ENCODE results near the gene LRRC75A. TPM values are rescaled to one million over a fixed set of nuclear protein-coding genes. Genes with fewer than 3 reads are reported as not detected.

LRRC75A gene
- polyA plus RNA-seq, 3 donors, result 1.0 to 2.4 (median 1.4) TPM

- intact Hi-C loops (cut with micrococcal nuclease), result no loop called here
- Histone ChIP-seq H3K4me3 (replicated peaks in 1 of 3; ENCODE audit: low read depth in 2 of 3, low read length in 3 of 3) (no peak overlapping the region), H2AFZ (ENCODE audit: insufficient read depth, low read depth, low read length, poor library complexity, severe bottlenecking) (no peak overlapping the region), H3K79me2 (ENCODE audit: insufficient read depth, low read length) (peaks cover 34% of the 10 kb centered on the region), H3K27ac (ENCODE audit: low read depth in 1 of 2, low read length in 2 of 2) (peak overlapping the region in 1 of 2 donors; percentile 95), H3K9ac (ENCODE audit: insufficient read depth, low read length, poor library complexity, severe bottlenecking) (peak overlapping the region; percentile 36), H4K20me1 (ENCODE audit: insufficient read depth, low read length) (peaks cover 18% of the 10 kb centered on the region), H3K4me2 (replicated peaks; ENCODE audit: extremely low read depth, low read length, poor library complexity, severe bottlenecking) (no peak overlapping the region), H3K4me1 (ENCODE audit: control insufficient read depth in 1 of 2, insufficient read depth in 2 of 2, low read length in 2 of 2) (peaks cover 38 to 55% of the 10 kb centered on the region in 2 donors), H3K36me3 (replicated peaks in 1 of 2; ENCODE audit: control insufficient read depth in 1 of 2, insufficient read depth in 2 of 2, low read length in 2 of 2) (peaks cover 51 to 67% of the 10 kb centered on the region in 2 donors), H3K9me3 (replicated peaks in 1 of 2; ENCODE audit: control insufficient read depth in 1 of 2, insufficient read depth in 1 of 2, low read length in 2 of 2) (no peaks in the 10 kb centered on the region), H3K27me3 (ENCODE audit: control insufficient read depth in 2 of 2, insufficient read depth in 2 of 2, low read length in 2 of 2) (no peaks in the 10 kb centered on the region)
- peak; percentile 50 to 73 (median 58) for DNase-seq
- no peak for TF ChIP-seq CTCF (IDR thresholded peaks at IDR 0.05)
- H3K9me3 Mint-ChIP-seq, result peaks cover 0 to 2% (median 0%) of the 10 kb centered on the region in 7 donors
- peak overlapping the region in 5 of 7 donors; percentile 25 to 80 (median 63) for H3K27ac Mint-ChIP-seq
- H3K4me3 Mint-ChIP-seq, result no peak overlapping the region
- WGBS (ENCODE audit: insufficient coverage), result 44% methylated on average over 7 of the region's 8 CpGs
- peaks cover 44% of the 10 kb centered on the region for H3K4me1 Mint-ChIP-seq
- H3K27me3 Mint-ChIP-seq (ENCODE audit: low read depth in 3 of 3), result no peaks in the 10 kb centered on the region
- H3K36me3 Mint-ChIP-seq, result peaks cover 61 to 72% of the 10 kb centered on the region in 2 donors
Observed at GRCh38 chr17:16419074-16419928, 72.7 kb downstream of the LRRC75A start.

GRCh38 chr17:16418685-16419068, 73.3 kb downstream of the LRRC75A start:
- peak in 1 of 3 donors; percentile 40 for DNase-seq
- H3K4me1 ChIP-seq (ENCODE audit: control insufficient read depth in 1 of 2, insufficient read depth in 2 of 2, low read length in 2 of 2), result peaks cover 38 to 55% of the 10 kb centered on the region in 2 donors
- Mint-ChIP-seq H3K36me3 (peaks cover 62 to 66% of the 10 kb centered on the region in 2 donors), H3K27ac (peak overlapping the region in 6 of 7 donors; percentile 25 to 80 (median 63)), H3K4me1 (peaks cover 44% of the 10 kb centered on the region), H3K4me3 (no peak overlapping the region), H3K9me3 (peaks cover 0 to 2% (median 0%) of the 10 kb centered on the region in 7 donors), H3K27me3 (ENCODE audit: low read depth in 3 of 3) (no peaks in the 10 kb centered on the region)
- peaks cover 18% of the 10 kb centered on the region for H4K20me1 ChIP-seq (ENCODE audit: insufficient read depth, low read length)
- intact Hi-C loops (cut with micrococcal nuclease), result no loop called here
- H3K79me2 ChIP-seq (ENCODE audit: insufficient read depth, low read length), result peaks cover 34% of the 10 kb centered on the region
- no peaks in the 10 kb centered on the region for H3K27me3 ChIP-seq (ENCODE audit: control insufficient read depth in 2 of 2, insufficient read depth in 2 of 2, low read length in 2 of 2)
- peaks cover 49 to 62% of the 10 kb centered on the region in 2 donors for H3K36me3 ChIP-seq (replicated peaks in 1 of 2; ENCODE audit: control insufficient read depth in 1 of 2, insufficient read depth in 2 of 2, low read length in 2 of 2)
- H3K9me3 ChIP-seq (replicated peaks in 1 of 2; ENCODE audit: control insufficient read depth in 1 of 2, insufficient read depth in 1 of 2, low read length in 2 of 2), result no peaks in the 10 kb centered on the region
- H3K27ac ChIP-seq (ENCODE audit: low read depth in 1 of 2, low read length in 2 of 2), result peak overlapping the region in 1 of 2 donors; percentile 95
- H3K9ac ChIP-seq (ENCODE audit: insufficient read depth, low read length, poor library complexity, severe bottlenecking), result no peak overlapping the region
- no peak overlapping the region for H3K4me2 ChIP-seq (replicated peaks; ENCODE audit: extremely low read depth, low read length, poor library complexity, severe bottlenecking)
- 100% methylated on average over 1 of the region's 2 CpGs for WGBS (ENCODE audit: insufficient coverage)
- no peak overlapping the region for H2AFZ ChIP-seq (ENCODE audit: insufficient read depth, low read depth, low read length, poor library complexity, severe bottlenecking)
- H3K4me3 ChIP-seq (replicated peaks in 1 of 3; ENCODE audit: low read depth in 2 of 3, low read length in 3 of 3), result no peak overlapping the region
- no peak for TF ChIP-seq CTCF (IDR thresholded peaks at IDR 0.05)
